ENCODE data around the gene CLSTN3. TPM values are rescaled to one million over a fixed set of nuclear protein-coding genes. Genes with fewer than 3 reads are reported as not detected.

Gene CLSTN3
- total and polyA plus RNA-seq, 2 donors (not counting 1 experiment from before 2014, with no cell fraction given), result 11.9 to 23.5 TPM

DNA sequence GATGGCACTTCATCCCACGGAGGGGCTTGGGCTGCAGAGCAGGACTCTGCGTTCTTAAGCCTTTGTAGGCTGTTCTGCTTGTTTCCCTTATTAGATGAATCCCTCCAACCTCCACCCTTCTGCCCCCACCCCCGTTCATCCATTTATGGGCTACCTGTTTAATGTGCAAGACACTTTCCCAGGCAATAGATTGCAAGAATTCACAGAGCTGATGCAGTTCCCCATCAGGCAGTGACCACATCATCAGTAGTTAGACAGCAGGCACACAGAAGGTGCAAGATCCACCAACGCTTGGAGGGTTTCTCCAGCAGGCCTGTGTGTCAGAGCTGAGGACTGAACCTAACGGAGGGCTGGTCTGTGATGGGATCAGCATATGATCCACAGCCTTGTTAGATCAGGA is 36.7 kb upstream of the CLSTN3 start:
- no peak overlapping the region for H3K9ac ChIP-seq (ENCODE audit: insufficient read depth, low read length)
- H3K4me1 ChIP-seq (ENCODE audit: control insufficient read depth, extremely low read depth, insufficient read depth, low read length), result peaks cover 16% of the 10 kb centered on the region
- TF ChIP-seq, protein P1, sequence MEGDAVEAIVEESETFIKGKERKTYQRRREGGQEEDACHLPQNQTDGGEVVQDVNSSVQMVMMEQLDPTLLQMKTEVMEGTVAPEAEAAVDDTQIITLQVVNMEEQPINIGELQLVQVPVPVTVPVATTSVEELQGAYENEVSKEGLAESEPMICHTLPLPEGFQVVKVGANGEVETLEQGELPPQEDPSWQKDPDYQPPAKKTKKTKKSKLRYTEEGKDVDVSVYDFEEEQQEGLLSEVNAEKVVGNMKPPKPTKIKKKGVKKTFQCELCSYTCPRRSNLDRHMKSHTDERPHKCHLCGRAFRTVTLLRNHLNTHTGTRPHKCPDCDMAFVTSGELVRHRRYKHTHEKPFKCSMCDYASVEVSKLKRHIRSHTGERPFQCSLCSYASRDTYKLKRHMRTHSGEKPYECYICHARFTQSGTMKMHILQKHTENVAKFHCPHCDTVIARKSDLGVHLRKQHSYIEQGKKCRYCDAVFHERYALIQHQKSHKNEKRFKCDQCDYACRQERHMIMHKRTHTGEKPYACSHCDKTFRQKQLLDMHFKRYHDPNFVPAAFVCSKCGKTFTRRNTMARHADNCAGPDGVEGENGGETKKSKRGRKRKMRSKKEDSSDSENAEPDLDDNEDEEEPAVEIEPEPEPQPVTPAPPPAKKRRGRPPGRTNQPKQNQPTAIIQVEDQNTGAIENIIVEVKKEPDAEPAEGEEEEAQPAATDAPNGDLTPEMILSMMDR (conservative IDR thresholded peaks at IDR 0.05 in 1 of 2, IDR thresholded peaks at IDR 0.05 in 1 of 2; ENCODE audit: low read depth in 1 of 2, low read length in 2 of 2), result no peak
- TF ChIP-seq EZH2 (IDR thresholded peaks at IDR 0.05; ENCODE audit: low read length, missing control alignments), result no peak
- H3K79me2 ChIP-seq (ENCODE audit: control insufficient read depth, insufficient read depth, low read length), result peaks cover 3% of the 10 kb centered on the region
- H3K9me3 ChIP-seq (ENCODE audit: control insufficient read depth, insufficient read depth, low read depth, low read length), result no peaks in the 10 kb centered on the region
- no peaks in the 10 kb centered on the region for H3K27me3 ChIP-seq (ENCODE audit: control insufficient read depth, insufficient read depth, low read length)
- no peak overlapping the region for H3K27ac ChIP-seq (ENCODE audit: insufficient read depth, low read length)
- no peak overlapping the region for H3K4me2 ChIP-seq (ENCODE audit: extremely low read depth, insufficient read depth, low read length)
- H4K20me1 ChIP-seq (ENCODE audit: control insufficient read depth, extremely low read depth, insufficient read depth, low read length), result no peaks in the 10 kb centered on the region
- H2AFZ ChIP-seq (ENCODE audit: low read length), result no peak overlapping the region
- no peak for DNase-seq (ENCODE audit: low read depth in 2 of 2)
- H3K36me3 ChIP-seq (ENCODE audit: control insufficient read depth, insufficient read depth, low read length), result peaks cover 12% of the 10 kb centered on the region
- no peak overlapping the region for H3K4me3 ChIP-seq (replicated peaks in 1 of 4; ENCODE audit: control extremely low read depth in 1 of 4, insufficient read depth in 1 of 4, low read depth in 3 of 4, low read length in 4 of 4)

DNA sequence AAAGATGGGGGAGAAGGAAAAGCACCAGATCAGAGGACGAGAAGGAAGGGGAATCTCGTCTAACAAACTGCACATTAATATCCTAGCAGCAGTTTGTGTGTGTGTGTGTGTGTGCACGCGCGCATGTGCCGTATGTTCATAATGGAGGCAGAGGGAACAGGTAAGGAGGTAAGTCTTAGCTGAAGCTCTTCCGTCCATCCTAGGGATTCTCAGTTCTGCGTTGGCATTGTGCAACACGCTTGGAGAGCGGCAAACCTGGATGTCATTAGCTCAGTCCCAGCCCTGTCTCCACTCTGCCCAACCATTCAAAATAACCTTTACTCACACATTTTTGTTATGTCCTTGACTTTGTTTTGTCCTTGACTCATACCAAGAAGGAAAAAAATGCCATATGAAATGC is 36.3 kb upstream of the CLSTN3 start:
- no peak for TF ChIP-seq EZH2 (IDR thresholded peaks at IDR 0.05; ENCODE audit: low read length, missing control alignments)
- TF ChIP-seq, protein P1 (conservative IDR thresholded peaks at IDR 0.05 in 1 of 2, IDR thresholded peaks at IDR 0.05 in 1 of 2; ENCODE audit: low read depth in 1 of 2, low read length in 2 of 2), result no peak
- Histone ChIP-seq H3K27me3 (ENCODE audit: control insufficient read depth, insufficient read depth, low read length) (no peaks in the 10 kb centered on the region), H3K9ac (ENCODE audit: insufficient read depth, low read length) (no peak overlapping the region), H3K79me2 (ENCODE audit: control insufficient read depth, insufficient read depth, low read length) (peaks cover 3% of the 10 kb centered on the region), H3K4me2 (ENCODE audit: extremely low read depth, insufficient read depth, low read length) (no peak overlapping the region), H3K9me3 (ENCODE audit: control insufficient read depth, insufficient read depth, low read depth, low read length) (no peaks in the 10 kb centered on the region), H3K4me1 (ENCODE audit: control insufficient read depth, extremely low read depth, insufficient read depth, low read length) (peaks cover 16% of the 10 kb centered on the region), H3K27ac (ENCODE audit: insufficient read depth, low read length) (no peak overlapping the region), H4K20me1 (ENCODE audit: control insufficient read depth, extremely low read depth, insufficient read depth, low read length) (no peaks in the 10 kb centered on the region), H3K36me3 (ENCODE audit: control insufficient read depth, insufficient read depth, low read length) (peaks cover 12% of the 10 kb centered on the region), H2AFZ (ENCODE audit: low read length) (no peak overlapping the region), H3K4me3 (replicated peaks in 1 of 4; ENCODE audit: control extremely low read depth in 1 of 4, insufficient read depth in 1 of 4, low read depth in 3 of 4, low read length in 4 of 4) (no peak overlapping the region)
- DNase-seq (ENCODE audit: low read depth in 2 of 2), result no peak

DNA sequence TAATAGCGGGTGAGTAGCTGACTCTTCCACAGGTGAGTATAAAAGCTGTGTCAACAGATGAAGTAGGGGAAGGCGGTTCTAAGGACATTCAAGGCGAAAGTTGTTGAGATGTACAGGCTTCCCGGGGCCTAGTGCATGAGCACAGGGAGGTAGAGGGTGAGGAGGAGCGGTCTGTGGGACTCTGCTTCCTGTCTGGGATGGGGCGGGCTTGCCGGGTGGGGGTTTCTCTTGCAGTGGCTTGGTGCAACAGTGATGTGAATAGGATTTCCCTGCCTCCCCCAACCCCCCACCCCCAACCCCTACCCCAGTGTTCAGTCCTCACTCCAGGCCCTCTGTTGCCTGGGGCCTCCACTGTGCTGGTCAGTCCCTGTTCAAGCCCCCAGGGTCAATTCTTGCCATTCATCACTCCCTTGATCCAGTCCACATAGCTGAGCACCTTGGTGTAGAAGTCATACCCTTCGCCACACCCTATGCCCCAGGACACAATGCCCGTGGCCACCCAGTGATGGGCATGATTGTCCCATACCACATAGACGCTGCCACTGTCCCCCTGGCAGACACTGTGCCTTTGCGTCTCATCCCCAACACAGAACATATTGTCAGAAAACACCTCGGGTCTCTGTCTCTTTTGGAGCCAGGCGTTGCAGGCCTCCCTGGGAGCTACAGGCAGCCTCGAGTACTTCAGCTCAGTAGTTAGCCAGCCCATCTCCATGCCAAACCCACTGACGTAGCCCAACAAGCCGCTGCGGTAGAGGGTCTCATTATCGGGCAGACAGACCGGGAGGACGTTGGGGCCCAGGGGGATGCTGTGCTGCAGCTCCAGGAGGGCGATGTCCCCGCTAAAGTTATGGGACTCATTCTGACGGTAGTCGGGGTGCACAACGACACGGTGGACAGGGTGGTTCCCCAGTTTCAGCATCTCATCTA is 33.9 kb upstream of the CLSTN3 start:
- Histone ChIP-seq H3K4me3 (replicated peaks in 1 of 4; ENCODE audit: control extremely low read depth in 1 of 4, insufficient read depth in 1 of 4, low read depth in 3 of 4, low read length in 4 of 4) (no peak overlapping the region), H2AFZ (ENCODE audit: low read length) (no peak overlapping the region), H3K4me2 (ENCODE audit: extremely low read depth, insufficient read depth, low read length) (no peak overlapping the region), H3K27ac (ENCODE audit: insufficient read depth, low read length) (no peak overlapping the region), H3K9me3 (ENCODE audit: control insufficient read depth, insufficient read depth, low read depth, low read length) (no peaks in the 10 kb centered on the region), H3K9ac (ENCODE audit: insufficient read depth, low read length) (no peak overlapping the region), H3K36me3 (ENCODE audit: control insufficient read depth, insufficient read depth, low read length) (peaks cover 9% of the 10 kb centered on the region), H3K4me1 (ENCODE audit: control insufficient read depth, extremely low read depth, insufficient read depth, low read length) (peaks cover 6% of the 10 kb centered on the region), H3K79me2 (ENCODE audit: control insufficient read depth, insufficient read depth, low read length) (no peaks in the 10 kb centered on the region), H4K20me1 (ENCODE audit: control insufficient read depth, extremely low read depth, insufficient read depth, low read length) (no peaks in the 10 kb centered on the region), H3K27me3 (ENCODE audit: control insufficient read depth, insufficient read depth, low read length) (no peaks in the 10 kb centered on the region)
- TF ChIP-seq, protein P1 (conservative IDR thresholded peaks at IDR 0.05 in 1 of 2, IDR thresholded peaks at IDR 0.05 in 1 of 2; ENCODE audit: low read depth in 1 of 2, low read length in 2 of 2), result no peak
- TF ChIP-seq EZH2 (IDR thresholded peaks at IDR 0.05; ENCODE audit: low read length, missing control alignments), result no peak
- no peak for DNase-seq (ENCODE audit: low read depth in 2 of 2)
